Right ventricle myocardium inferior (tissue), 1 donor: ENCODE results near the gene RPAIN. TPM values are rescaled to one million over a fixed set of nuclear protein-coding genes. Genes with fewer than 3 reads are reported as not detected.
"Not testable (repeated sequence)": the region's sequence is repeated elsewhere in the genome, so short reads cannot be mapped to it uniquely, and the experiment has no call there.

Experiments used
- ATAC-seq: fragments of 200-7000 bp; cut with Tn5 transposase; one replicate; pipeline ENCODE4 v1.9.1; 2020; ENCODE audit warnings: mild to moderate bottlenecking, moderate library complexity
- DNase-seq: peaks from one replicate; pipeline ENCODE4 v3.0.0; 2021; ENCODE audit errors: missing footprints
- intact Hi-C: fragments of 100-400 bp; cut with DNase I; formaldehyde crosslinking; loops from one replicate; pipeline ENCODE4 v1.11.0; 2022
- total RNA-seq: library from RNA; stranded (reverse); fragmentation: NEBNext Ultra II Directional; extraction: Animal tissue kit (Norgen Biotek cat#: 25700); gene quantifications from one replicate; pipeline ENCODE4 v1.2.1, GENCODE V29; 2021
- donor health status: DM: no; HTN: yes; CAD: no; lungs with severe emphysema.

The RPAIN gene
- total RNA-seq, 1 donor from 2014 or later, result 24.0 TPM

- intact Hi-C loops, result no loop called here
- DNase-seq (no peak), ATAC-seq (no peak)
Observed at GRCh38 chr17:5422505-5422904, 2.5 kb downstream of the RPAIN start.

GRCh38 chr17:5424909-5425308 is 4.9 kb downstream of the RPAIN start:
- no peak for ATAC-seq
- intact Hi-C loops, result no loop called here
- DNase-seq, result no peak

GRCh38 chr17:5425826-5426225 is 5.8 kb downstream of the RPAIN start:
- no peak for ATAC-seq

GRCh38 chr17:5429191-5429887 is 9.4 kb downstream of the RPAIN start:
- ATAC-seq, result no peak
- no peak for DNase-seq
- intact Hi-C loops, result no loop called here

More at GRCh38 chr17:5425826-5426225, 5.8 kb downstream of the RPAIN start:
- intact Hi-C loops, result no loop called here
- DNase-seq, result no peak

GRCh38 chr17:5430413-5430999 is 10.5 kb downstream of the RPAIN start:
- no peak for ATAC-seq
- intact Hi-C loops, result loop anchor here (10.0 kb wide), 2 partner anchors 176 to 236 kb away; partner anchors contain the start of gene ZNF594
- DNase-seq, result no peak

GRCh38 chr17:5431234-5431633 is 11.3 kb downstream of the RPAIN start:
- not testable (repeated sequence) for DNase-seq, ATAC-seq
- intact Hi-C loops, result loop anchor here (10.0 kb wide), 2 partner anchors 176 to 236 kb away; partner anchors contain the start of gene ZNF594

GRCh38 chr17:5431949-5432556 is 12.1 kb downstream of the RPAIN start:
- ATAC-seq, result no peak
- no peak for DNase-seq
- intact Hi-C loops, result loop anchor here (10.0 kb wide), 2 partner anchors 177 to 237 kb away; partner anchors contain the start of gene ZNF594

- DNase-seq, result no peak
Observed at GRCh38 chr17:5434984-5435383, 15.0 kb downstream of the RPAIN start.

GRCh38 chr17:5435781-5436315 is 15.9 kb downstream of the RPAIN start:
- ATAC-seq, DNase-seq: not testable (repeated sequence)
- intact Hi-C loops, result loop anchor here (10.0 kb wide), 2 partner anchors 181 to 241 kb away; partner anchors contain the start of gene ZNF594

More at GRCh38 chr17:5434984-5435383, 15.0 kb downstream of the RPAIN start:
- no peak for ATAC-seq
- intact Hi-C loops, result loop anchor here (10.0 kb wide), 2 partner anchors 180 to 240 kb away; partner anchors contain the start of gene ZNF594

GRCh38 chr17:5437721-5438317 is 17.8 kb downstream of the RPAIN start:
- no peak for DNase-seq
- intact Hi-C loops, result loop anchor here (10.0 kb wide), 2 partner anchors 183 to 243 kb away; partner anchors contain the start of gene ZNF594
- ATAC-seq, result no peak

- DNase-seq, result peak; percentile 95
- peak; percentile 96 for ATAC-seq
- intact Hi-C loops, result loop anchor here (10.0 kb wide), 2 partner anchors 184 to 244 kb away; partner anchors contain the start of gene ZNF594
Observed at GRCh38 chr17:5438716-5439445, 18.9 kb downstream of the RPAIN start, which contains the start of gene C1QBP. C1QBP (minus strand) TSS chr17:5439155; CDS start chr17:5439073, 82 bp downstream.

GRCh38 chr17:5439446-5439764 is 19.4 kb downstream of the RPAIN start:
- DNase-seq (no peak), ATAC-seq (no peak)
- intact Hi-C loops, result loop anchor here (10.0 kb wide), 2 partner anchors 185 to 245 kb away; partner anchors contain the start of gene ZNF594

GRCh38 chr17:5443728-5444127 is 23.7 kb downstream of the RPAIN start:
- intact Hi-C loops, result no loop called here
- ATAC-seq, result no peak
- DNase-seq, result no peak

GRCh38 chr17:5444209-5444608 is 24.2 kb downstream of the RPAIN start:
- ATAC-seq (no peak), DNase-seq (peak; percentile 55)
- intact Hi-C loops, result no loop called here

- ATAC-seq, result no peak
- intact Hi-C loops, result no loop called here
- DNase-seq, result no peak
Observed at GRCh38 chr17:5446786-5447185, 26.8 kb downstream of the RPAIN start.

- intact Hi-C loops, result no loop called here
- no peak for DNase-seq
- no peak for ATAC-seq
Observed at GRCh38 chr17:5464717-5465507, 44.9 kb downstream of the RPAIN start.

- ATAC-seq, result no peak
- intact Hi-C loops, result no loop called here
- DNase-seq, result no peak
Observed at GRCh38 chr17:5466295-5466694, 46.3 kb downstream of the RPAIN start.
